ENCODE data around the gene FDXACB1. TPM values are rescaled to one million over a fixed set of nuclear protein-coding genes. Genes with fewer than 3 reads are reported as not detected.

FDXACB1 gene
- total RNA-seq, 4 donors from 2014 or later, result 1.1 to 2.3 (median 1.9) TPM

DNA sequence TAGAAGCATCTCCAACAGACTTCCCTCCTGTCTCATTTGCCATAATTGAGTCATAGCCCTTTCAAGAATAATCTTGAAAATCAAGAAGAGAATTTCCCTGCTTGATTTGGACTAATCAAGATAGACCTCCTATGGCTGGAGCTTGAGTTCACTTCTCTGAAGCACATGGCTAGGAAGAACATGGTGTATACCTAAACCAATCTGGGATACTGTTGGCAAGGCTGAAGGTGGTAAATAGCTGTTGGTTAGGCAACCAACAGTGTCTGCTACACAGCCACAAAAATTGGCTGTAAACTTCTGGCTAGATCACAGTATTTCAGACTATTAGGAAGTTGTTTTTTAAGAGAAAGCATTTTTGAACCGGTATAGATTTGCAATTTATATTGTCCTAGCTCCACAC is 27.7 kb upstream of the FDXACB1 start:
- TF ChIP-seq, protein P1, sequence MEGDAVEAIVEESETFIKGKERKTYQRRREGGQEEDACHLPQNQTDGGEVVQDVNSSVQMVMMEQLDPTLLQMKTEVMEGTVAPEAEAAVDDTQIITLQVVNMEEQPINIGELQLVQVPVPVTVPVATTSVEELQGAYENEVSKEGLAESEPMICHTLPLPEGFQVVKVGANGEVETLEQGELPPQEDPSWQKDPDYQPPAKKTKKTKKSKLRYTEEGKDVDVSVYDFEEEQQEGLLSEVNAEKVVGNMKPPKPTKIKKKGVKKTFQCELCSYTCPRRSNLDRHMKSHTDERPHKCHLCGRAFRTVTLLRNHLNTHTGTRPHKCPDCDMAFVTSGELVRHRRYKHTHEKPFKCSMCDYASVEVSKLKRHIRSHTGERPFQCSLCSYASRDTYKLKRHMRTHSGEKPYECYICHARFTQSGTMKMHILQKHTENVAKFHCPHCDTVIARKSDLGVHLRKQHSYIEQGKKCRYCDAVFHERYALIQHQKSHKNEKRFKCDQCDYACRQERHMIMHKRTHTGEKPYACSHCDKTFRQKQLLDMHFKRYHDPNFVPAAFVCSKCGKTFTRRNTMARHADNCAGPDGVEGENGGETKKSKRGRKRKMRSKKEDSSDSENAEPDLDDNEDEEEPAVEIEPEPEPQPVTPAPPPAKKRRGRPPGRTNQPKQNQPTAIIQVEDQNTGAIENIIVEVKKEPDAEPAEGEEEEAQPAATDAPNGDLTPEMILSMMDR (IDR thresholded peaks at IDR 0.05; ENCODE audit: low read depth), result no peak

DNA sequence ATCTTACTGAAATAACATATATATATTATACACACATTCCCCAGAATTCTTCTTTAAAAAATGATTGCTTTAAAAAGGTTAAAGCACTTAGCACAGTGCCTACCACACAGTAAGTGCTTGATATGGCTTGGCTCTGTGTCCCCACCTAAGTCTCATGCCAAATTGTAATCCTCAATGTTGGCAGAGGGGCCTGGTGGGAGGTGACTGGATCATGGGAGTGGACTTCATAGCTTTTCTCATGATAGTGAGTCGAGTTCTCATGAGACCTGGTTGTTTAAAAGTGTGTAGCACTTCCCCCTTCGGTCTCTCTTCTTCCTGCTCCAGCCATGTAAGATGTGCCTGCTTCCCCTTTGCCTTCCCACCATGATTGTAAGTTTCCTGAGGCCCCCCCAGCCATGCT is 26.4 kb upstream of the FDXACB1 start:
- TF ChIP-seq, protein P1 (IDR thresholded peaks at IDR 0.05; ENCODE audit: low read depth), result no peak

DNA sequence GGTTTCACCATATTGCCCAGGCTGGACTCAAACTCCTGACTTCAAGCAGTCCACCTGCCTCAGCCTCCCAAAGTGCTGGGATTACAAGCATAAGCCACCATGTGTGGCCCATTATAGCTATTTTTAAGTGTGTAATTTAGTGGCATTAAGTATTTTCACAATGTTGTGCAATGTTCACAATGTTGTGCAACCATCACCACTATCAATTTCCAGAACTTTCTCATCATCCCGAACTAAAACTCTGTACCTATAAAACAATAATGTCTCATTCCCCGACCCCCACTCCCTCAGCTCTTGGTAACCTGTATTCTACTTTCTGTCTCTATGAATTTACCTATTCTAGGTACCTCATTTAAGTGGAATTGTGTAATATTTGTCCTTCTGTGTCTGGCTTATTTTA is 7.9 kb upstream of the FDXACB1 start:
- TF ChIP-seq, protein P1 (IDR thresholded peaks at IDR 0.05; ENCODE audit: low read depth), result no peak

DNA sequence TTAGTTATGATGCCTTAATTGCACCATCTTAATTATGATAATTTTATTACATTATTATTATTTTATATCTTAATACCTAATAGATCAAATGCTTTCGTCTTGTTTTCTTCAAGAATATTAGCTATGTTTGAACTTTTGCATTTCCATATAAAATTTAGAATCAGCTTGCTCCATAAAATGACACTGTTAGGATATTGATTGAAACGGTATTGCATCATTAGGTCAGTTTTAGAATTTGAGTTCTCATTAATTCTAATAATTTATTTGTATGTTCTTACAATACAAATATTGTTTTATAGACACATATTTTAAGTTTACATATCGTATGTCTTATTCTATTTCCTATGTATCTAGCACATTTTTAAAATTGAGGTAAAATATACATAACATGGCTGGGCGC is 7.1 kb upstream of the FDXACB1 start:
- TF ChIP-seq, protein P1 (IDR thresholded peaks at IDR 0.05; ENCODE audit: low read depth), result no peak

DNA sequence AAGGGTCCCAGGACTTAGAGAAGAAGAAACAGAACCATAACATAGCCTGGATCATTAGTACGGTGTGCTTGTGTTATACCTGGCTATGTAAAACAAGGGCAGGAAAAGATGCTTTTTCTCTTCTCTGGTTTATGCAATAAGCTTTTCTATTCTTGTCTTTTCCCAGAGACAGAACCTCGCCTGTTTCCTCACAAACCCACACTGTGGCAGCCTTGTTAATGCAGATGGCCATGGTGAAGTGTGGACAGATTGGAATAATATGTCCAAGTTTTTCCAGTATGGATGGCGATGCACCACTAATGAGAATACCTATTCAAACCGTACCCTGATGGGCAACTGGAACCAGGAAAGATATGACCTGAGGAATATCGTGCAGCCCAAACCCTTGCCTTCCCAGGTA is 3.2 kb upstream of the FDXACB1 start:
- TF ChIP-seq, protein P1 (IDR thresholded peaks at IDR 0.05; ENCODE audit: low read depth), result no peak

DNA sequence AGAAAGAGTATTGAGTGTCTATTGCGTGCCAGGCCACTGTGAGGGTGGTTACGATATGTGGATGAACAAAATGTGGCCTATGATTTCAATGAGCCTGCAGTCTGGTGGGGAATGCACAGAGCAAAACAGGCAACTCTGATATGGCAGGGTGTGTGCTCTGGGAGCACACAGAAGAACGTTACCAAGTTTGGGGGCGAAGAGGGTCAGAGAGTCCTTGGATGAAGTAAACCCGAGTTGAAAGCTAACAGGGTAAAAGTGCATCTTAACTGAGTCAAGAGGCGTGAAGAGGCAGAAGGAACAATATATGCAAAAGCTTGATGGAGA is 634 bp upstream of the FDXACB1 start:
- TF ChIP-seq, protein P1 (IDR thresholded peaks at IDR 0.05; ENCODE audit: low read depth), result no peak

DNA sequence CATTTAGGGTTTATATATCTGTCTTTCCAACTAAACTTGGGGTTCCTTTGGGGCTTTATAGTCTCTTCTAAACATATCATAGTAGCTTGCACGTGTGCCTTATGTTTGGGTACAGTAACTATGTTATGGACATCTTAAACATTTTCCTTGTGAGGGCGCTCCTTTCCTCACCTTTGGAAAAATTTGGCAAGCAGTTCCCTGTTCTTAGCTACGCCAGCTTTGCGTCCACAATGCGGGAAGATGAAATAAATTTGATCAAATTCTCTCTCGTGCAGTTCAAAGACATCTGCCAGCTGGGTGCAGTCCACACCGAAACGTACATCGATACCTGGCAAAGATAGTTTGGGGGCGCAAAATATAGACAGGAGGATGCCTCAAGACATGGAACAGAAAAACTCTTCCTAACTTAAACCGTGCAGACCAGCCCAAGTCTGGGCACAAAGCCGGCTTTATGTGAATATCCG is 548 bp downstream of the FDXACB1 start:
- TF ChIP-seq, protein P1 (IDR thresholded peaks at IDR 0.05; ENCODE audit: low read depth), result no peak
